OCI-LY7 (cell line): ENCODE measurements around the gene TFEC. TPM values are rescaled to one million over a fixed set of nuclear protein-coding genes. Genes with fewer than 3 reads are reported as not detected.

Experiments
- BruUV-seq: library from RNA; stranded (reverse); fragments of 400-500 nt; replicated peaks from 2 replicates; lab custom pipeline; 2021; lab: Mats Ljungman, UMichigan
- CTCF ChIA-PET: fragments of 300-600 bp; sonication (Branson Sonifier 250); formaldehyde crosslinking; loops from one replicate; lab custom pipeline; 2022; ENCODE audit warnings: antibody characterized with exemption; ENCODE audit not compliant: unreplicated experiment; lab: Charles Lee
- POLR2A ChIA-PET: fragments of 300-600 bp; sonication (Branson Sonifier 250); formaldehyde crosslinking; loops from one replicate; lab custom pipeline; 2022; ENCODE audit warnings: antibody characterized with exemption; lab: Charles Lee
- DNase-seq: peaks from one replicate; pipeline ENCODE4 v3.0.0-alpha.2; 2015; ENCODE audit warnings: low spot score
- H2AFZ ChIP-seq: fragments of 200-600 bp; sonication (generic), shearing (Covaris generic); 2 replicates; pipeline ENCODE4 v1.6.1; 2014; ENCODE audit warnings: mild to moderate bottlenecking, antibody characterized with exemption, low read length, moderate library complexity
- H3K27ac ChIP-seq: fragments of 200-600 bp; sonication (generic); 2 replicates; pipeline ENCODE4 v1.5.1; 2014; ENCODE audit warnings: mixed run types, low read depth, mild to moderate bottlenecking, moderate library complexity, low read length, inconsistent platforms; ENCODE audit not compliant: poor library complexity, severe bottlenecking
- H3K36me3 ChIP-seq: fragments of 200-600 bp; sonication (generic); 2 replicates; pipeline ENCODE4 v1.6.1; 2014; ENCODE audit warnings: mild to moderate bottlenecking, antibody characterized with exemption, low read length, moderate library complexity, mixed read lengths; ENCODE audit not compliant: insufficient read depth
- H3K4me1 ChIP-seq: fragments of 200-600 bp; sonication (generic); 2 replicates; pipeline ENCODE4 v1.5.1; 2014; ENCODE audit warnings: mild to moderate bottlenecking, low read length; ENCODE audit not compliant: insufficient read depth, poor library complexity, severe bottlenecking
- H3K4me2 ChIP-seq: fragments of 200-600 bp; sonication (generic); 2 replicates; pipeline ENCODE4 v1.6.1; 2014; ENCODE audit warnings: mild to moderate bottlenecking, low read length
- H3K4me3 ChIP-seq: fragments of 200-600 bp; sonication (generic); 2 replicates; pipeline ENCODE4 v1.5.1; 2014; ENCODE audit warnings: mild to moderate bottlenecking, low read depth, low read length; ENCODE audit not compliant: poor library complexity, severe bottlenecking
- H3K79me2 ChIP-seq: fragments of 200-600 bp; sonication (generic); 2 replicates; pipeline ENCODE4 v1.6.1; 2016; ENCODE audit warnings: low read depth, mild to moderate bottlenecking, low read length, moderate library complexity, mixed read lengths; ENCODE audit not compliant: insufficient read depth
- H3K9me2 ChIP-seq: fragments of 200-600 bp; sonication (generic); 2 replicates; pipeline ENCODE4 v1.6.1; 2016; ENCODE audit warnings: mild to moderate bottlenecking, low read length, mixed read lengths; ENCODE audit not compliant: insufficient read depth
- H3K9me3 ChIP-seq: fragments of 200-600 bp; sonication (generic); 2 replicates; pipeline ENCODE4 v1.6.1; 2014; ENCODE audit warnings: mild to moderate bottlenecking, mixed run types, low read length, mixed read lengths
- H4K20me1 ChIP-seq: fragments of 200-600 bp; sonication (generic); 2 replicates; pipeline ENCODE4 v1.6.1; 2014; ENCODE audit warnings: mild to moderate bottlenecking, antibody characterized with exemption, low read length, moderate library complexity, mixed read lengths; ENCODE audit not compliant: insufficient read depth
- EZH2phosphoT487 ChIP-seq: fragments of 200-600 bp; sonication (generic); IDR thresholded peaks from 2 replicates; pipeline ENCODE4 v1.6.1; 2018; ENCODE audit warnings: low read depth, borderline replicate concordance, mild to moderate bottlenecking, mixed run types, antibody characterized with exemption, low read length, moderate library complexity, mixed read lengths
- intact Hi-C: fragments of 100-400 bp; cut with micrococcal nuclease; formaldehyde crosslinking; loops from one replicate; pipeline ENCODE4 v1.10.0; 2022; ENCODE audit not compliant: unreplicated experiment
- total RNA-seq, 2 experiments: library from RNA; depleted of rRNA in 1 of 2; stranded (reverse); fragments of >200 nt in 1 of 2; shearing (Covaris generic) in 1 of 2; gene quantifications; 2 replicates each; pipeline ENCODE4 v1.2.3, GENCODE V29; 2014 to 2022
- TF ChIP-seq, protein P1 (sequence below): fragments of 200-600 bp; sonication (generic); conservative IDR thresholded peaks from 2 replicates; pipeline ENCODE4 v1.5.1; 2014; ENCODE audit warnings: mild to moderate bottlenecking, antibody characterized with exemption, low read length, moderate library complexity, mixed read lengths

Gene TFEC
- total RNA-seq, 2 experiments from 2014 or later = 2.2 TPM; not detected in 1

DNA sequence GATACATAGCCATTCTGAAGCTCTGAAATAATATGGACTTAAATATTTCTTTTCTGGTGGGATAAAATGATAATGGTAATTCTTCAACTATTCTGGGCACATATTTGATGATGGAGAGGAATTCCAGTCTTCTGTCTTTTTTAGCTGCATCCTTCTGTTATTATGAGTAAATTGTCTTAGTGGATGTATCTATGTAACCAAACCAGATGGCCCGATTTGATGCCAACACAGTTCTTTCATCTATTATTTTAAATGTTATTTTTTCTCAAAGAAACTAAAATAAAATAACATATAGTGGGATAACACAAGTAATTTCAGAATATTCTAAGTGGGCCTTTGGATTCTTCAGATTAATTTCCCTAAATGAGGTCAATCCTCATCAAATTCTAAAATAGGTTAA is 110.2 kb downstream of the TFEC start:
- no peak for DNase-seq
- no peaks in the 10 kb centered on the region for H3K79me2 ChIP-seq
- H3K4me1 ChIP-seq = no peaks in the 10 kb centered on the region
- ChIA-PET CTCF (no interaction called here), POLR2A (interaction anchor here (0.8 kb wide), 1 partner anchor 519 kb away, joined by 3 read pairs; no protein-coding TSS in a partner anchor)
- TF ChIP-seq EZH2phosphoT487 = no peak
- TF ChIP-seq, protein P1, sequence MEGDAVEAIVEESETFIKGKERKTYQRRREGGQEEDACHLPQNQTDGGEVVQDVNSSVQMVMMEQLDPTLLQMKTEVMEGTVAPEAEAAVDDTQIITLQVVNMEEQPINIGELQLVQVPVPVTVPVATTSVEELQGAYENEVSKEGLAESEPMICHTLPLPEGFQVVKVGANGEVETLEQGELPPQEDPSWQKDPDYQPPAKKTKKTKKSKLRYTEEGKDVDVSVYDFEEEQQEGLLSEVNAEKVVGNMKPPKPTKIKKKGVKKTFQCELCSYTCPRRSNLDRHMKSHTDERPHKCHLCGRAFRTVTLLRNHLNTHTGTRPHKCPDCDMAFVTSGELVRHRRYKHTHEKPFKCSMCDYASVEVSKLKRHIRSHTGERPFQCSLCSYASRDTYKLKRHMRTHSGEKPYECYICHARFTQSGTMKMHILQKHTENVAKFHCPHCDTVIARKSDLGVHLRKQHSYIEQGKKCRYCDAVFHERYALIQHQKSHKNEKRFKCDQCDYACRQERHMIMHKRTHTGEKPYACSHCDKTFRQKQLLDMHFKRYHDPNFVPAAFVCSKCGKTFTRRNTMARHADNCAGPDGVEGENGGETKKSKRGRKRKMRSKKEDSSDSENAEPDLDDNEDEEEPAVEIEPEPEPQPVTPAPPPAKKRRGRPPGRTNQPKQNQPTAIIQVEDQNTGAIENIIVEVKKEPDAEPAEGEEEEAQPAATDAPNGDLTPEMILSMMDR = no peak
- BruUV-seq = no TSS peak
- no peak overlapping the region for H3K4me2 ChIP-seq
- no peak overlapping the region for H3K27ac ChIP-seq
- no peaks in the 10 kb centered on the region for H3K9me3 ChIP-seq
- no peak overlapping the region for H2AFZ ChIP-seq
- no peaks in the 10 kb centered on the region for H3K36me3 ChIP-seq
- no peaks in the 10 kb centered on the region for H3K9me2 ChIP-seq
- no peaks in the 10 kb centered on the region for H4K20me1 ChIP-seq
- H3K4me3 ChIP-seq = no peak overlapping the region
- intact Hi-C loops = no loop called here

GRCh38 chr7:115914951-115915350 is 115.6 kb downstream of the TFEC start:
- Histone ChIP-seq H3K4me2 (no peak overlapping the region), H3K79me2 (no peaks in the 10 kb centered on the region), H3K27ac (no peak overlapping the region), H2AFZ (no peak overlapping the region), H3K36me3 (no peaks in the 10 kb centered on the region), H4K20me1 (no peaks in the 10 kb centered on the region), H3K9me3 (no peaks in the 10 kb centered on the region), H3K4me1 (no peaks in the 10 kb centered on the region), H3K9me2 (no peaks in the 10 kb centered on the region), H3K4me3 (no peak overlapping the region)
- DNase-seq = no peak
- BruUV-seq = no TSS peak
- POLR2A ChIA-PET = interaction anchor here (1.2 kb wide), 1 partner anchor 41 kb away, joined by 3 read pairs; no protein-coding TSS in a partner anchor
- CTCF ChIA-PET = no interaction called here
- intact Hi-C loops = loop anchor here (10.0 kb wide), 1 partner anchor 1890 kb away; no protein-coding TSS in a partner anchor
- no peak for TF ChIP-seq EZH2phosphoT487
- TF ChIP-seq, protein P1 = no peak

DNA sequence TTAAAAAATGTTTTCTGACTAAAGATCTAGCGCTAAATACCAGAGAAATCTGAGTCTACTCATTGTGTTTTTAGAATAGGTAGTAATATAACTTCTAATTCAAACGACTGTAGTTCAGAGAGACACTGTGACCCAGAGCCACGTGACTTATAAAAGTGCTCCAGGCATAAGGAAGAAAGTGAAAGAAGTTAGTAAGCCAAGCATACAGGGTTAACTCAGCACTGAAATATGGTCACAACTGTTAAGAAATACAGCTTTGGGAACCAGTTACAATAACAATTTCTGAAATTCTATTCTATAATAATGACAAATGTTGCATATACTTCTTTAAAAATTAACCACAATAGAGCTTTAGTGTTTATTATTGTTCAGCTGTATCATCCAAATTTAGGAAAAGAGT is 119.1 kb downstream of the TFEC start:
- ChIA-PET POLR2A (no interaction called here), CTCF (no interaction called here)
- no peak overlapping the region for H3K4me2 ChIP-seq
- no peak overlapping the region for H3K4me3 ChIP-seq
- H2AFZ ChIP-seq = no peak overlapping the region
- no TSS peak for BruUV-seq
- TF ChIP-seq, protein P1 = no peak
- TF ChIP-seq EZH2phosphoT487 = no peak
- no peaks in the 10 kb centered on the region for H3K9me2 ChIP-seq
- no peaks in the 10 kb centered on the region for H3K79me2 ChIP-seq
- H3K36me3 ChIP-seq = no peaks in the 10 kb centered on the region
- H3K27ac ChIP-seq = no peak overlapping the region
- no peak for DNase-seq
- intact Hi-C loops = loop anchor here (10.0 kb wide), 1 partner anchor 1887 kb away; no protein-coding TSS in a partner anchor
- H3K9me3 ChIP-seq = no peaks in the 10 kb centered on the region
- no peaks in the 10 kb centered on the region for H4K20me1 ChIP-seq
- H3K4me1 ChIP-seq = no peaks in the 10 kb centered on the region
